Immature natural killer cell (primary cell): ENCODE data around the gene HCAR1. TPM values are rescaled to one million over a fixed set of nuclear protein-coding genes. Genes with fewer than 3 reads are reported as not detected.

ENCODE experiments used
- polyA plus RNA-seq, 3 donors: library from polyadenylated mRNA; unstranded; fragments of 300-500 nt; fragmentation: Illumina TruSeq; gene quantifications; one replicate each; pipeline ENCODE4 v1.2.3, GENCODE V29; 2021

Gene HCAR1
- polyA plus RNA-seq, 3 donors from 2014 or later: not detected

Other genes starting within 250 kb of the HCAR1 start
- gene ZCCHC8, start 229.9 kb downstream of the HCAR1 start, polyA plus RNA-seq: 10 to 100 TPM in 1 of 3 donors, 1 to 10 TPM in 2; 2.4 to 13.2 (median 5.6) TPM
- gene RSRC2, start 203.9 kb downstream of the HCAR1 start, polyA plus RNA-seq: 10 to 100 TPM; 13.0 to 50.7 (median 14.1) TPM
- gene KNTC1, start 203.6 kb downstream of the HCAR1 start, polyA plus RNA-seq: 1 to 10 TPM; 1.1 to 3.3 (median 1.4) TPM
- not detected for gene HCAR2, start 27.5 kb downstream of the HCAR1 start, polyA plus RNA-seq
- gene HCAR3, start 14.0 kb downstream of the HCAR1 start, polyA plus RNA-seq: not detected
- gene DENR, start 22.0 kb upstream of the HCAR1 start, polyA plus RNA-seq: 10 to 100 TPM; 66.2 to 81.1 (median 68.7) TPM
- gene CCDC62, start 43.7 kb upstream of the HCAR1 start, polyA plus RNA-seq: under 1 TPM in 1 of 3 donors, not detected in 2; 0.28 TPM
- gene HIP1R, start 104.6 kb upstream of the HCAR1 start, polyA plus RNA-seq: 10 to 100 TPM in 1 of 3 donors, 1 to 10 TPM in 2; 4.4 to 14.6 (median 5.1) TPM
- gene VPS37B, start 165.3 kb upstream of the HCAR1 start, polyA plus RNA-seq: 10 to 100 TPM; 39.5 to 70.1 (median 43.6) TPM
- under 1 TPM in 2 of 3 donors, not detected in 1; 0.31 to 0.44 TPM for gene ABCB9, start 235.6 kb upstream of the HCAR1 start, polyA plus RNA-seq
- 10 to 100 TPM; 14.4 to 16.6 (median 16.3) TPM for gene OGFOD2, start 244.4 kb upstream of the HCAR1 start, polyA plus RNA-seq
- 100 to 1,000 TPM; 131 to 327 (median 245) TPM for gene ARL6IP4, start 249.8 kb upstream of the HCAR1 start, polyA plus RNA-seq